Tibial nerve (tissue), 3 donors: Measurements from ENCODE around the gene RIOK2.

Experiments used
- POLR2A ChIP-seq, 2 donors: fragments of 450-650 bp; IDR thresholded peaks; one replicate each; pipeline ENCODE4 v1.6.1; 2017; ENCODE audit warnings: antibody characterized with exemption in 2 of 2, mild to moderate bottlenecking in 2 of 2, moderate library complexity in 2 of 2
- TF ChIP-seq, protein P1 (sequence below), 5 experiments: fragments of 200-600 bp in 3 of 5; fragments of 450-650 bp in 2 of 5; sonication (generic) in 3 of 5; IDR thresholded peaks; one replicate each; pipeline ENCODE4 v1.5.1; 2016 to 2019; ENCODE audit warnings: antibody characterized with exemption in 5 of 5, mild to moderate bottlenecking in 3 of 5, moderate library complexity in 2 of 5

DNA sequence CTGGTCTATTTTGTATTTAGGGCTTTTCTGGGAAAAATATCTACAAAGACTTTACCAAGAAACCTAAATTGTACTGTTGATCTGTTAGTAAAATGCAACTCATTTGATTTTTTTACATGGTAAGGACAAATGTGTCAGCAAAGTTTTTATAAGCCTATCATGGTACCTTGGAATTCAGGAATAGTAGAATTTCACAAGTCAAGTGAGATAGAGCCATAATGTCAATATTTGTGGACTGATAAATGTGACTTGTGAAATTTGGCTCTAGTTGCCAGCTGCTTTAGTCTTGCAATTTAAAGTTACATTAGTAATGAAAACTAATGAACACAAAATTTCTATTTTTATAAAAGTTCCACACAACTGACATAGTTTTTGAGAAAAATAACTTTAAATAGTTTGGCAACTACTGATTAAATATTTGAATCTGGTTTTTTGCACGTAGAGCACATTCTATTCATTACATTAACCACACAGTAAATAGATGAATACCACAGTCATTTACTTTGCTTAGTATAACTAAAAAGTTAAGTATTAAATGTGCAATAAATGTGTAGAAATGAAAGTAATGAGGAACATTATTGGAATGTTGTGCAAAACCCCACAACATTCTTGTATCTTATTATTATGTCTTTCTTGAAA is 41.2 kb upstream of the RIOK2 start:
- TF ChIP-seq POLR2A (IDR thresholded peaks at IDR 0.05) = no peak
- TF ChIP-seq, protein P1, sequence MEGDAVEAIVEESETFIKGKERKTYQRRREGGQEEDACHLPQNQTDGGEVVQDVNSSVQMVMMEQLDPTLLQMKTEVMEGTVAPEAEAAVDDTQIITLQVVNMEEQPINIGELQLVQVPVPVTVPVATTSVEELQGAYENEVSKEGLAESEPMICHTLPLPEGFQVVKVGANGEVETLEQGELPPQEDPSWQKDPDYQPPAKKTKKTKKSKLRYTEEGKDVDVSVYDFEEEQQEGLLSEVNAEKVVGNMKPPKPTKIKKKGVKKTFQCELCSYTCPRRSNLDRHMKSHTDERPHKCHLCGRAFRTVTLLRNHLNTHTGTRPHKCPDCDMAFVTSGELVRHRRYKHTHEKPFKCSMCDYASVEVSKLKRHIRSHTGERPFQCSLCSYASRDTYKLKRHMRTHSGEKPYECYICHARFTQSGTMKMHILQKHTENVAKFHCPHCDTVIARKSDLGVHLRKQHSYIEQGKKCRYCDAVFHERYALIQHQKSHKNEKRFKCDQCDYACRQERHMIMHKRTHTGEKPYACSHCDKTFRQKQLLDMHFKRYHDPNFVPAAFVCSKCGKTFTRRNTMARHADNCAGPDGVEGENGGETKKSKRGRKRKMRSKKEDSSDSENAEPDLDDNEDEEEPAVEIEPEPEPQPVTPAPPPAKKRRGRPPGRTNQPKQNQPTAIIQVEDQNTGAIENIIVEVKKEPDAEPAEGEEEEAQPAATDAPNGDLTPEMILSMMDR (IDR thresholded peaks at IDR 0.05) = no peak
